GM19239 (cell line): ENCODE measurements around the gene FBXL7.

Experiments
- DNase-seq: peaks from one replicate; pipeline ENCODE4 v3.0.0; 2011; ENCODE audit warnings: low spot score; ENCODE audit not compliant: insufficient read length
- FAIRE-seq: peaks from 2 replicates; lab custom pipeline; 2011; peaks lifted over from hg19 to GRCh38; lab: Jason Lieb, UNC

Gene FBXL7

DNA sequence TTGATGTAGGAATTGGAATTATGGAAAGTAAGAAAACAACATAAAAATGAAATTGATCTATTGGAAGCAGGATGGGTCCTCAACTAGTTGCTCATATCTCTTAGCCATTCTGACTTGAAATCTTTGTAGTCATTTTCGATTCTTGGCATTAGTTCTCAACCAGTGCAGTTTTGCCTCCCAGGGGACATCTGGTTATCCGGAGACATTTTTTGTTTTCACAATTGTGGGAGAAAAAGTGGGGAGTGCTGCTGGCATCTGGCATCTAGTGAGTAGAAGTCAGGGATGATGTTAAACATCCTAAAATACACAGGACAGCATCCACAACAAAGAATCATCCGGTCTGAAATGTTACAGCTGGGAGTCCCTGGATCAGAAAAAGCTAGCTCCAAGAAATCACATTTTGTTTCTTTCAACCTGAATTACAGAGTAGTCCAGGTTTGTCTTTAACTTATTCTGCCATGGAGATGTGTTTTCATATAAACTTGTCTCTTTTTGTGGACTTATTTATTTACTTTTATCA, 74.9 kb downstream of the FBXL7 start:
- FAIRE-seq (no peak), DNase-seq (no peak)

DNA sequence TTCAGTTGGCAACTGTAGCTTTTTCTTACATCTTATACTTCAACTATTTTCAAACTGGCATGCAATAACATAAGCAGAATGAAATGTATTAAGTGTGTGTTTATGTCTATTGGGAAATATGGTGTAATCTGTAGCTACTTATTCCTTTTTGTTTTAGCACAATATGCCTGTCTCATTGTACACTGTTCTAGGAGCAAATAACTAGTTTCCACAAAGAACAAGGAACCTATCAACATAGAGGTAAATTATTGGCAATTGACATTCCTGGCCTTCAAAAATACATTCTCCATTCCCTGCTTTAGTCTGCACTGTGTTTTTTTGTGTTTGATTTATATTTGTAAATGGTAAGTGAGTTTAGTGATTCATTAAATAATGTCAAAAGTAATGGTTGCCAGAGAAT, 75.7 kb downstream of the FBXL7 start:
- FAIRE-seq (no peak), DNase-seq (no peak)

DNA sequence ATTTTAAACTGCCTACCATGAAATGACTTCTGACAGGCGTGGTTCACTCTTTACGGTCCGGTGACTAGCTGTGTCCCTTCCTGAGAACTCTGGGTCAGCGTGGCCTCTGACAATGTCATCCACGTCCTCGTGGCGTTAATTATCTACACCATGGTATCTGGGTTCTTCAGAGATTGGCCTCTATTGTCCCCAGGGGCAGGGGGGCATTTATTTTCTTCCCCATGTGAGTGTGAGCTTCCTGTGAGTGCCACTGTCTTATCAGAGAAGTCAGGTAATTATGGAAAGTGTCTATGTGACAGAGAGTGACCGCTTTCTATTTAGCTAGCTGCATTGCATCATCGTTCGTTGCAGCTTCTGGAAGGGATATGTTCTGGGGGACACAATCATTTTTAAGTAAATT, 77.2 kb downstream of the FBXL7 start:
- no peak for FAIRE-seq
- no peak for DNase-seq

DNA sequence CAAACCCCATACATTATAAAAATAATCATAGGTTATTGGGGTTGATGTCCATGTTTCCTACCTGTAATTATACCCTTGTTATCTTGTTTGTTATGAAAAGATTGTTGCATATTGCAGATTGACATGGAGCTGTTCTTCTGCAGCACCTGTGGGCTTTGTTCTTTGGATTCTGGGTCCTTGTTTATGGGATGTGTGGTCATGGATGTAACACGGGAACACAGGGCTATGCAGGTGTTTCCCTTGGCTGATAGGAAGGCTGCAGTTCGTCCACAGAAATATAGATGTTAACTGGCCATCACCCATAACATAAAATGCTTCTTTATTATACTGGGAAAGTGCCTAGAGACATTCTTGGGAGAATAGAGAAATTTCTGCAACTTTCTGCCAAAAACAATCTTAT, 77.9 kb downstream of the FBXL7 start:
- DNase-seq (no peak), FAIRE-seq (no peak)

DNA sequence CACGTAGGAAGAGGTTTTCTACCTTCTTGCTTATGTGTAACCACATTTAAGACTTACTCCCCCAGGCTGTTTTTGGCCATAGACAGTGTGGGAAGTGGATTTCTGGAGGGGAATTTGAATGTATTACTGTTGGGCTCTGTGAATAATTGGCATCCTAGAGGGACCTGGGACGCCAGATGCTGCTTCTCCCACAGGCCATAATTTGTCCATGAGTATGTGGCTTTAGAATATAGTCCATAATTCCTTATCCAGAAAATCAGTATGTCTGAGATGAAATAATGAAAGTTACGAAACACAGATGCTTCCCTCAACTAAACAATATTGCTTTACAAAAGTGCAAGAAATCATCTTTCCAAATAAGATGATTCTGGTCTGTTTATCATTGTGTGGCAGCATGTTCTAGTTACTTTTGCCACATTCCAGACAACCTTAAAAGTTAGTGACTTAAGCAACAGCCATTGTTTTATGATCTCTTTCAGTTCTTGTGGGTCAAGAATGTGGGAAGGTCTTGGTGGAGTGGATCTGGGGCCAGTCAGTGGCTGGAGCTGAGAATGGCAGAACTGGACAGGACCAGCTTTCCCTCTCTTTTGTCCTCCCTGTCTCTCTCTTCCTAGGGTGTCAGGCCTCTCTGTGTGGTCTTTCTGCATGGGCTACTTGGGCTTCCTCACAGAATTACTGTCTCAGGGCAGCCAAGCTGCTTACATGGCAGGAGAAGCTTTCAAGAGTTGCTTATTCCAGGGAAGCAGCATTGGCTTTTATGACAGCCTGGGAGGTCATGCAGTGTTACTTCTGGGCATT, 79.4 kb downstream of the FBXL7 start:
- FAIRE-seq: no peak

DNA sequence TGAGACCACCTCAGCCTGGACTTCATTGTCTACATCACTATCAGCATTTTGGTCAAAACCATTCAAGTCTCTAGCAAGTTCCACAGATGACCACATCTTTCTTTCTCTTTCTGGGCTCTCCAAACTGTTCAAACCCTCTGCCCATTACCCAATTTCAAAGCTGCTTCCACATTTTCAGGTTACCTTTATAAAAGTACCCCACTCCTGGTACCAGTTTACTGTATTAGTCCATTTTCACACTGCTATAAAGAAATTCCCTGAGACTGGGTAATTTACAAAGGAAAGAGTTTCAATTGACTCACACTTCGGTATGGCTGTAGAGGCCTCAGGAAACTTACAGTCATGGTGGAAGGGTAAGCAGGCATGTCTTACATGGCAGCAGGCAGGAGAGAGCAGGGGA, 84.5 kb downstream of the FBXL7 start:
- DNase-seq (no peak), FAIRE-seq (no peak)

More for the DNA sequence above, 79.4 kb downstream of the FBXL7 start:
- no peak for DNase-seq

DNA sequence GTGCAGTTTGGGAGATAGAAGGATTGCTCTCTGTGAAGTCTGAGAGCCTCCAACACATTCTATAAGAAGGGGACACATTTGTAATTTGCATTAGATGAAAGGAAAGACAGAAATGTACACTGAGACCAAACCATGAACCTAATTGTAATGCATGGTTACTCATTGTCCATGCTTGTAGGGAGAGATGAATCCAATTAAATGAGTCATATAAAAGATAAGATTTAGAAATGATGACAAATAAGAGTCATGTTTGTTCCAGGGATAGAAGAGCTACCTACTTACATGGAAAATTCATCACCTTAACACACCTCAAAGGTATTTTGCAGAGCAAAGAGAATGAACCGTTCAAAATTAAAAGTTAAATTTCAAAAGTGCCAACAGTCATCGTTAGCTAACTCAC, 85.1 kb downstream of the FBXL7 start:
- FAIRE-seq (no peak), DNase-seq (no peak)

DNA sequence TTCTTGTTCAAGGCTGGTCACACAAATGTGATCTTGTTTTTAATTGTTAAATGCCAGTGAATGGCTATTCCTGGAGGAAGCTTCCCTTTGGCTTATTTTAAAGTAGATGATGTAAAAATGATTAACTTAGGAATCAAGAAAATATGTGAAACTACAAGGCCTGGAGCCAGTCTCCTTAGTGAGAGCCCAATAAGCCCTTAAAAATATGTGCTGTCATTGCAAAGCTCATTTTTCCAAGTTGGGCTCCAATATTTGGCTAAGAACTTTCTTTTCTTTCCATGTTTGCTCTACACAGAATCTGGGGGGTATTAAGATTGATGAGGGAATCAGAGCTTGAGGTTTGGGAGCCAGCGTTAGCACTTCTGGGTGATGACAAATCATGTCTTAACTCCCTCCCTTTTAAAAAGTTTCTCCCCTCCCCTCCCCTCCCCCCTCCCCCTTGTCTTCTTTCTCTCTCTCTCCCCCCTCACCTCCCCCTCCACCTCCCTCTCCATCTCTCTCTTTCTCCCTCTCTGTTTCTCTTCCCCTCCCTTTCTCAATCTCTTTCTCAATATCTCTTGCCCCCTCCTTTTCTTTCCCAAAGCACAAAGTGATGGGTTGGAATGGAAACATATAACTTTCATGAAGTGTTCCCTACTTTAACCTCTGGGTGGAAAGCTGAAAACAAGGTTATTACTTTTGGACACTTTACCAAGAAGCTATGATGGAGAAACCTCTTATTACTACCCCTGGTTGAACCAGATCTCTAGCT, 86.0 kb downstream of the FBXL7 start:
- FAIRE-seq (no peak), DNase-seq (no peak)

DNA sequence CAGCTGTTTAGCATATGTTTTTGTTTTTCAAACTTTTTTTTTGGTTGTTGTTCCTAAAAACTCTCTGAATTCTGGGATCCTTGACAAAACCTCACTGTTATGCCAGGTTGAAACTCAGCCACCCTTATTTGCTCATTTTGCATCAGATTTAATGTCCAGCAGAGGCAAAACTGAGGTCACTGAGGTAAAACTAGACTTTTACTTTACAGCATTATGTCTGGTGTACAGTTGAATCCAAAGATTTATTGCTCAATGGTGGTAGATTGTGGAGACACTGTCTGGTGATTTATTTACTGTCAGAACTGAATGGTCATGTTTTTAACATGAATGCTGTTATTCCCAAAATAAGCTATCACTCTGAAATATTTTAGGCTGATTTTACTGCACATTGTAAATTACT, 87.9 kb downstream of the FBXL7 start:
- FAIRE-seq (no peak), DNase-seq (no peak)

DNA sequence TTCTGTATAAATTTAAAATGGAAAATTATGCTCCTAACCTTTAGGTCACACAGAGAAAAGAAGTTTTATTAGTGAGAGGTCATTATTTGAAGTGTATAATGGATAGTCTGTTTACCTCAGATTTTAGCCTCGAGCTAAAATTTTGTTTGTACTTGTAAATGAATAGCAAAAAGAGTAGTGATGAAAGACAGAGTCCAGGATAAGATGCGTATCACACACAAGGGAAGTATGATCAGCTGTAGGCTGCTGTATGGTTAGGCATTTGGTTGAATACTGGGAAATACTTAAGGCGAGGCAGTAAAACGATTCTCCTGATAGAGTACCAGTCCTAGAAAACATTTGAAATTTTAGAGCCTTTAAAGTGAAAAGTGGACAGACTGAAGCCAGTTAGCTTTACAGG, 92.7 kb downstream of the FBXL7 start:
- FAIRE-seq: no peak
- DNase-seq: no peak

DNA sequence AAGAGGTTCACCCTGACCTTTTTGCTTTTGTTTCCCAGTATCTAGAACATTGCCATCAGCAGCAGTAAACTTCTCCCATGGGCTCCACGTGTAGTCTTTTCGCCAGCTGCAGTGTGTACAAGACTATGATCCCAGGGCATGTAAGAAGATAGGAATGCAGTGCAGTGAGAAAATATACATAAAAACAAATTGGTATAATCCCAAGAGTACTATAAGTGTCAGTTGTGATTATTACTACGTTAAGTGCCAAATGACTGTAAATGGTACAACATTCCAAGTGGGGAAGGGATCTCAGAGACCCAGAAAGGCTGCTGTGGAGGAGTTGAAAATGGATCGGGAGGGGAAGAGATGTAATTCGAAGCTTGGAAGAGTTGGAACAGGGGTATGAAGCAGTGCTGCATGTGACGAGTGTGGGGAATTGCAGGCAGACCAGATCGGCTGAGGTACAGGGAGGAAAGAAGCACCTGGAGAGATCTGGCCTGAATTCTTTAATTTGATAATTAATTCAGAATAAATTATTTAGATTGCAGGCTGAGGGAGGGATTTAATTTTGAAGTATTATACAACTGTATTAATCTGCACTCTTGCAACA, 95.1 kb downstream of the FBXL7 start:
- DNase-seq: no peak
- FAIRE-seq: no peak

DNA sequence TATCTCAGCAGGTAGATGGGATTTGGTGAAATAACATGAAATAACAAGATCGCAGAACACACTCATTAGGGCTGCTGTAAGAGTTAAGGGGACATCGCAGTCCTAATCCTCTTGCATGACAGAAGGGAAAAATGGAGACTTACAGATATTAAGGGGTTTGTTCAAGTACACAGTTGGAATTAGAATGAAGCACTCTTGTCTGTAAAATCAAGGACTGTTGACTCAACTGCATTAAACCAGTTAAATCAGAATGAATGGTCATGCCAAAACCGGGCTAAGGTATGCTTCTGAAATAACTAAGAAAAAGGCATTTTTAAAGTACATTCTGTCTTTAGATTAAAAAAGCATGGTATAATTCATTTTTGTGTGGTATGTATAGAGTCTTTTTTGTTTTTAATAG, 95.9 kb downstream of the FBXL7 start:
- no peak for FAIRE-seq
- no peak for DNase-seq

DNA sequence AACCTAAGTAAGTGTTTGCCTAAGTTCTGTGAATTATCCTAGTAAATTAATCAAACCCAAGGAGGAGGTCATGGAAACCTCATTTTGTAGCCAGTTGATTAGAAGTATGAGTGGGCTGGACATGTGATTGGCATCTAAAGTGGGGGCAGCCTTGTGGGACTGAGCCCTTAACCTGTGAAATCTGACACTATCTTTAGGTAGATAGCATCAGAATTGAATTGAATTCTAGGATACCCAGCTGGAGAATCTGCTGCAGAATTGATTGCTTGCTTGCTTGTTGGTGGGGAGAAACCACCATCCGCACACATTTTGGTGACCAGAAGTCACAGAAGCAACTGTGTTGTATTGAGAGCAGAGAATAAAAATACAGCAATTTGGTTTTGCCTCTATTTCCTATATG, 97.0 kb downstream of the FBXL7 start:
- FAIRE-seq: no peak
- DNase-seq: no peak

DNA sequence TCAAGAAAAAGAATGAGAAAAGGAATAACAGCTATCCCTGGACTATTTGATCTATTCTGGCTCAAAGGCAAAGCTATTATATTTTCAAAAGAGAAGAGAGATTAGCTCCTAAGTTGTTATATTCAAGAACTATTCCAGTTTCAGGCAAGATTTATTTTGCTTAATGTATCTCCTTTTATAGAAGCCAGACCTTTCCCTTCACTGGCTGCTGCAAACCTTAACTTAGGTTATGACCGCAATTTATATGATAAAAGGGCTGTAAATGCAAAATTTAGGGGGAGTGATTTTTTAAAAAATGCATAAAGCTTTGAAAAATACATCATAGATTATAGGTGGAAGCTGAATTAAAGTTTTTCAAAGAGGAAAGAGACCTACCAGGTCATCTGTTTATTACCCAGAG, 97.8 kb downstream of the FBXL7 start:
- DNase-seq (no peak), FAIRE-seq (no peak)

DNA sequence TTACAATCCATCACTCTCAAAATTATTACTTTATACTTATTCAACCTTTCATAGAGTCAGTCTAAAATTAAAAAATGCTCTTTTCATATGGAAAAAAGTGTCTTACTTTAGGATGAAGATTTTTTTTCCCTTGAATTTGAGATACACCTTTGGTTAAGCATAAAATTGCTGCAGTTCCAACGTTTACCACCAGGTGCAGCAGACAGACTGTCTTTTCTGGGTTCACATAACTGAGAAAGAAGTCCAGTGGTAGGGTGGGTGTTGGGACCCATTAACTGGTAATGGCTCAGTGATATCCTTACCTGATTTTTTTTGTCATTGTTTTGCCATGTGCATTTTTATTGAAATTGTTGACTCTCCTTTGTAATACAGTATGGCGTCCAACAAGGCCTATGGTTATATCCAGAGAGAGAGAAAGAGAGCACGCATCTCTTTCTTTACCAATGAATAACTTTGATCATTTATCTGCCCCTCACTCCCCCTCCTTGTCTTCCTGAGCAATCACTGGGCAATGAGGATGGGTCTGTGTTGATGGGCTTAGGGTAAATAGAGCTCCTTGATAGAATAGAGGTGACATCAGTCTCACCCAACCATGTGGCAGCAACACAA, 98.4 kb downstream of the FBXL7 start:
- no peak for DNase-seq
- FAIRE-seq: no peak

DNA sequence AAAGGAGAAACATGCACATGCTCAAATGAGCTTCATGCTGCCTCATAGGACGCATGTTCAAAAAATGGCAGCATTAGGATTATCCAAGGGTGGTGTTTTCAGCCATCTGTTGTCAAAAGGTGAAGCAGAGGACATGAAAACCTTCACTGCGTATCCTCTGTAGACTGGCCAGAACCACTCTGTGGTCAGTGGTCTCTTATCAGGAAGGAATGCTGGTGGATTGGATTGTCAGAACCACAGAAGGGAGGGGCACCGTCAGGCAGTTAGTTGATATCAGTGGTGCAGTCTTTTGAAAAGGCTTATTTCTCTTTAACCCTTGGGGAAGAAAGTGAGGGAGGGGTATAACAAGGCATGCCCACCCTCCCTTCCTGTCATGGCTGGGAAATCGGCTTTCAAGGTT, 100.1 kb downstream of the FBXL7 start:
- FAIRE-seq (no peak), DNase-seq (no peak)

DNA sequence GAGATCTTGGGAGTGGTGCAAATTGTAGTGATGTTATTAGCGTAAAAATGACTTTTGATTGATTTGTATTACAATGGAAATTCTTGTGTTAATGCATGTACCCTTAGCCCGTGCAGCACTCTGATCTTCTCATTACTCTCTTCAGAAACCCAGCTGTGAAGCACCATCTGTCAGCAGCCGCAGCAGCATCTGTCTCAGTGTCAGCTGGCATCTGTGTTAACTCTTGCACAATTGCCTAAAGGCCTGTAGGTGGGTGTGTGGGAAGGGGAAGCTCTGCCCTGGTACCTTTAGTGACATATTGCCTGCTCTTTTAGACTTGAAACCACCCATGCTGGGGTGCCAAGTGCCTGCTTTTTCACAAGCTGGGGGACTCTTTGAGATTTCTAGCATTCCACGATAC, 101.3 kb downstream of the FBXL7 start:
- FAIRE-seq (no peak), DNase-seq (no peak)

DNA sequence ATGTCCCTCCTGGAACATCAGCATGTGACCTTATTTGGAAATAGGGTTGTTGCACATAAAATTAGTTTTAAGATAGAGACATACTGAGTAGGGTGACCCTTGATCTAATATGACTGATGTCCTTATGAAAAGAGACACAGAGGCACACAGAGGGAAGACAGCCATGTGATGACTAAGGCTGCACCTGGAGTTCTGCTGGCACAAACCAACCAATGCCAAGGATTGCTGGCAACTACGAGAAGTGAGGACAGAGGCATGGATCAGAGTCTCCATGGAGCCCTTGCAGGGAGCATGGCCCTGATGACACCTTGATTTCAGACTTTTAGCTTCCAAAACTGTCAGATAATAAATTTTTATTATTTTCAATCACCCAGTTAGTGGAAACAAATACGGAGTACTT, 101.9 kb downstream of the FBXL7 start:
- FAIRE-seq (no peak), DNase-seq (no peak)

DNA sequence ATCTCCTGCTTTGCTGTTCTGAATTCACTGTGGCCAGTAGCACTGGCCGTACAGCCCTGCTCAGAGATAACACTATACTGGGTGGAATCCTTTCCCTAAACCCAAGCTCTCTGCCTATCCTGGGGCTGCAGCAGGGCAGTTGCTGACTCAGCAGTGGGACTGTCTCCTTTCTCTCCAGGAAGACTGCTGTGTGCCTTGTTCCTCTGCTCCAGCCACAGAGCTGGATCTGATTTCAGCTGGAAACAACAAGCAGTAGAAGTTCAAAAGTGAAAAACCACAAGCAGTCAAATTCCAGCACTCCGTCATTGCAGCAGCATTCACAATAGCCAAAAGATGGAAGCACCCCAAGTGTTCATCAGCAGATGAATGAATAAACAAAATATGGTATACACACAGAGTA, 105.0 kb downstream of the FBXL7 start:
- no peak for FAIRE-seq
- DNase-seq: no peak

DNA sequence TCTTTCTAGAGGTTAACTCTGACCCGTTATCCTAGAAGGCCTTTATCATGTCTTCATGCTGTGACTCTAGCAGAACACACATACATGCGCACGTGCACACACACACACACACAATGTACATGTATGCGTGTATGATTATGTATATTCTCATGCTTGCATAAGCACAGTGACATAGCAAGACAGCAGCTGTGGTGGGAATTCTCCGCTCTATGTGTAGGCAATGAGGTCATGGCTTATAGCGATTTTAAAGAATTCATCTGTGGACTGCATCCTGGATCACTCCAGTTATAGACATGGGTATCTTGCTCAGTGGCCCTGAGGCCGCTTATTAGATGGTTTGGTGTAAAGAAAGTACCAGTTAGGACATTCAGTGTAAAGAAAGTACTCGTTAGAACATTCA, 106.2 kb downstream of the FBXL7 start:
- no peak for FAIRE-seq
- no peak for DNase-seq

DNA sequence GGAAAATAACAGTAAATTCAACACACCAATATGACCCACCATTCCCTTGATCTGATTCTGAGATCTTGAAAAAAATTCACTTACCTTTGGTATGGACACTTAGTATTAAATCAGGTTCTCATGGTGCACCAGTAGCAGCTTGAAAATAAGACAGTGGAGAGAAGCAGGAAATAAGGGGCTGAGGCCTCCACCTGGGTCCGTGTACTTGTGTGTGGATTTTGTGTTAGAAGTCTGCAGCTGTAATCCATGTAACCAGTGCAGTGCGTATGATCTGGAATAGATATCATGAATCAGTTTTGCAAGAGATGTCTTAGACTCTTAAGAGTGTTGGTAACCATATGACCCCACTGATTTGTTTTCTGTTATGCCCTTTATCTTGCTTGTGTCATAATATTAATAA, 107.1 kb downstream of the FBXL7 start:
- no peak for FAIRE-seq
- DNase-seq: no peak
